HL-60/S4 treated with phorbol 12-myristate 13-acetate at 8.2 ng/mL for 4 days and 3 days (cell line): ENCODE measurements around the gene NOP53.
"Not testable (repeated sequence)": the region's sequence is repeated elsewhere in the genome, so short reads cannot be mapped to it uniquely, and the experiment has no call there.

Experiments
- in situ Hi-C: fragments of 300-500 bp; cut with MboI; formaldehyde crosslinking; loops from 2 replicates; pipeline ENCODE4 v1.15.0; 2022; ENCODE audit warnings: low sequenced_read_pairs

Gene NOP53

GRCh38 chr19:47752440-47753211, 7.3 kb downstream of the NOP53 start:
- in situ Hi-C loops, result no loop called here

GRCh38 chr19:47754206-47755064, 9.1 kb downstream of the NOP53 start:
- in situ Hi-C loops, result no loop called here

- in situ Hi-C loops, result no loop called here
Observed at GRCh38 chr19:47755065-47755761, 9.9 kb downstream of the NOP53 start.

GRCh38 chr19:47755762-47756626, 10.6 kb downstream of the NOP53 start:
- in situ Hi-C loops, result no loop called here

GRCh38 chr19:47756627-47756929, 11.2 kb downstream of the NOP53 start:
- in situ Hi-C loops, result no loop called here

DNA sequence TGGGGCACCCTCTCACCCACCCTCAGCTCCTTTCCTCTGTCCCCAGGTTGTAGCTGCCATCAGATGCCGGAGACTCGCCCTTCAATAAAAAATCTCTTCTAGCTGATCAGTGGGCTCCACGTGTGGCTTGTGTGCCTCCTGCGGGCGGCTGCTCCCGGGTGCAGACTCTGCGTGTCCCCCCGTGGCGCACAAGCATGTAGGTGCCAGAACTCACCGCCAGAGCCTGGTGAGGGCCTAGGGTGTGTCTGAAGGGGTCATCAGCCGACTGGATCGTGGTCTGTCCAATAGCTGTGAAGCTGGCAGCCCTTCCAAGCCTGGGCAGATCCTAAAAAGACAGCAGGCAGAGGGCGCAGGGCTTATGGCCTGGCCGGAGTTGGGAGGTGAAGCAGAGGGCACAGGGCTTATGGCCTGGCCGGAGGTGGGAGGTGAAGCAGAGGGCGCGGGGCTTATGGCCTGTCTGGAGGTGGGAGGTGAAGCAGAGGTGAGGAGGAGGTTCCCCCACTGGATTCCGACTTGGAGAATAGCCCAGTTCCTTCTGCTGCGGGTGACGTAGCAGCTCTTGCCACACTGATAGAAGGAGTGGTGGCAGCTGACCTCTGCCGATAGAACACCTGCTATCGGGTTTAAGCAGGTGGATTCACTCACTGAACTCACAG, 11.7 kb downstream of the NOP53 start:
- in situ Hi-C loops, result no loop called here

DNA sequence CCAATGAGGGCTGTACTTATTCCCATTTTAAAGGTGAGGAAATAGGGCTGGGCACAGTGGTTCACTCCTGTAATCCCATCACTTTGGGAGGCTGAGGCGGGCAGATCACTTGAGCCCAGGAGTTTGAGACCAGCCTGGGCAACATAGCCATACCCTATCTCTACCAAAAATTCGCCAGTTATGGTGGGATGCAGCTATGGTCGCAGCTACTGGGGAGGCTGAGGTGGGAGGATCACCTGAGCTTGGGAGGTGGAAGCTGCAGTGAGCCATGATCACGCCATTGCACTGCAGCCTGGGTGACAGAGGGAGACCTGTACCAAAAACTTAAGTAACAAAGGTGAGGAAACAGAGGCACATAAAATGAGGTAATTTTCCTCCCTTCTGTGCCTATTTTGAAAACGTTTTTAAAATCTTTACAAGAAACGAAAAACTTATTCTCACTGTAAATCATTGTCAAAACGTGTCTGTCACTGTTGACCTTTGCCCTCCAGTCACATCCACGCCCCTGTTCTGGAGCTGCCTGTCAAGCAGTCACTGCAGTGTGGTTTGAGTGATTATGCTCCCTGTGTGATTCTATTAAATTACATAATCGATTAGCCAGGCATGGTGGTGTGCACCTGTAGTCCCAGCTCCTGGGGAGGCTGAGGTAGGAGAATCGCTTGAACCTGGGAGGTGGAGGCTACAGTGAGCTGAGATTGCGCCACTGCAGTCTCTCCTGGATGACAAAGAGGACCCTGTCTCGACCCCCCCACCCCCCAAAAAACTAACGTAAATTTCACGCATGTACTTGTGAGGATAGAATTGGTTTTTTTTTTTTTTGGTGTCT, 12.5 kb downstream of the NOP53 start:
- in situ Hi-C loops, result no loop called here

DNA sequence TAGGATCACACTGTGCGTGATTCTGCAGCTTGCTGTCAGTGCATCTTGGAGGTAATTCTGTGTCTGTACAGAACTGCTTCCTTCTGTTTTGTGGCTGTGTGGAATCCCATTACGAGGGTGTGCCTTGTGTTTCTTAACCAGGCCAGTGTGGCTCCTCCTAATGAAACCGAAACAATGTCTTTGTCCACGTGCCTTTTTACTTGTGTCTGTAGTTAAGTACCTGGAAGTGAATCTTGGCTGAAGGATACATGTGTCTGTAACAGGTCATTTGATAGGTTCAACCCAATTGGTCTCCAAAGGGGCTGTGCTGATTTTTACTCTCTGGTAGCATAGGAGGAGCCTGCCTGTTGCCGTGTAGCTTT, 13.1 kb downstream of the NOP53 start:
- in situ Hi-C loops, result no loop called here

DNA sequence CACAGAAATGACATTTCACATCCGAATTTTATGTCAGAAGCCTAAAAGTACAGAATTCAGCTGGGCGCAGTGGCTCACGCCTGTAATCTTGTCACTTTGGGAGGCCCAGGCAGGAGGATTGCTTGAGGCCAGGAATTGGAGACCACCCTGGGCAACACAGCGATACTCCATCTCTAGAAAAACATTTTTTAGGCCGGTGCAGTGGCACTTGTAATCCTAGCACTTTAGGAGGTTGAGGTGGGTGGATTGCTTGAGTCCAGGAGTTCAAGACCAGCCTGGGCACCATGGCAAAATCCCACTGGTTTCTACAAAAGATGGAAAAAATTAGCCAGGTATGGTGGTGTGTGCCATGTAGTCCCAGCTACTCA, 15.3 kb downstream of the NOP53 start:
- in situ Hi-C loops, result no loop called here

DNA sequence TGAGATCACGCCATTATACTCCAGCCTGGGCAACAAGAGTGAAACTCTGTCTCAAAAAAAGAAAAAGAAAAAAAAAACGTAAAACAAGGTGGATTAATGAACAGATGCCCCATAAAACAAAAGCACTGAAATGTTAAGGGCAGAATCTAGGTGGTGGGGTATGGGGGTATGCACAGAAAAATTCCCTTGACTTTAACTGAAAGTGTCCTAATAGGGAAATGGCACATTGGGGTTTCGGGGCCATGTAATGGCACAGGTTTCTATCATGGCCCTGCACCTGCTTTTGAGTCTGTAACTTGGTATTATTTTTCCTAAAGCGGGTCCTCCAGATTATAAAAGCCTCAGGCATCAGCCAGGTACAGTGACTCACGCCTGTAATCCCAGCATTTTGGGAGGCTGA, 16.2 kb downstream of the NOP53 start:
- in situ Hi-C loops, result no loop called here

GRCh38 chr19:47762151-47762550, 16.8 kb downstream of the NOP53 start:
- in situ Hi-C loops, result no loop called here

DNA sequence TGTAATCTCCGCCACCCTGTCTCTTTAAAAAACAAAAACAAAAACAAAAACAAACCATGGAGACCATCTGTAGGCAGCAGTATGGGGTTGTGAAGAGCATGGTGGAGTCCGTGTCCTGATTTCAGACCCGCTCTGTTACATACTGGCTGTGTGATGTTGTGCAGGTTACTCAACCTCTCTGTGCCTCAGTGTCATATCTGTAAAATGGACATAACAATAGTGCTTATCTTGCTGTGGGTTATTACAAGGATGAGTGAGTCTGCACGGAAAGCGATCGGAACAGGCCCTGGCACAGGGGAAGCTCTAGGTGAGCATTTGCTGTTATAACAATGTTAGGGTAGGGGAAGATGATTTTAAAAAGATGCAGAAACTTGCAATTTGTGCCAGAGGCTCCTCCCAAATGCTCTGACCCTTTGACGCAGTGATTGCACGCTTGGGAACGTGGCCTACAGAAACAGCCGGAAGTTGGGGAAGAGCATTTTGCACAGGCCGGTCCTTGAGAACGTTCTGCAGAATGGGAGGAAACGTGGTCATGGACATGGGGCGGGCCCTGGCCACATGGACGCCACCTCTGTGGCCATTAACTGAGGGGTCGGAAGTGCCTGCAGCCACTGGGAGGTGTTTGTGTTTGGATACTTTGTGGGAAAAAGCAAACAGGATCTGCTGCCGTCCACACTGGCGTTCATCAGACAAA, 17.4 kb downstream of the NOP53 start:
- in situ Hi-C loops, result no loop called here

DNA sequence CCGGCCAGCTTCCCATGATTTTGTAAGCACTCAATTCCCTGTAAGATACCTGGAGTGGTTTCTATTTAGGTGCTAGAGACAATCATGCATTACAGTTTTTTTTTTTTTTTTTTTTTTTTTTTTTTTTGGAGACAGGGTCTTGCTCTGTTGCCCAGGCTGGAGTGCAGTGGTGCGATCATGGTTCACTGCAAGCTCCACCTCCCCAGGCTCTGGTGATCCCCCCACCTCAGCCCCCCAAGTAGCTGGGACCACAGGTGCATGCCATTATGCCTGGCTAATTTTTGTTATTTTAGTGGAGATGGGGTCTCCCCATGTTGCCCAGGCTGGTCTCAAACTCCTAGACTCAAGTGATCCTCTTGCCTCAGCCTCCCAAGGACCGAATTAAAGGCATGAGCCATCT, 19.4 kb downstream of the NOP53 start:
- in situ Hi-C loops, result not testable (repeated sequence)

- in situ Hi-C loops, result no loop called here
Observed at GRCh38 chr19:47765523-47766358, 20.4 kb downstream of the NOP53 start.

DNA sequence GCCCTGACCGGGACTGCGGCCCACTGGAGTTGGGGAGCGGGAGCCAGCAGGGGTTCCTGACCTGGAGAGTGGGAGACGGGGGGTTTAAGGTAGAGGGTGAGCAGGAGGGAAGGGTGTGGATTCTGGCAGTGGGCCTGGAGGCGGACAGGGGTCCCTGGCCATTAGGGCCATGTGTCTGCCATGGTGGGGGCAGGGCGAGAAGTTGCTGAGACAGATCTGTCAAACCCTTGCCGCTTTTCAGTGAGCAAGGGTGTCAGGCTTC, 20.9 kb downstream of the NOP53 start:
- in situ Hi-C loops, result no loop called here

DNA sequence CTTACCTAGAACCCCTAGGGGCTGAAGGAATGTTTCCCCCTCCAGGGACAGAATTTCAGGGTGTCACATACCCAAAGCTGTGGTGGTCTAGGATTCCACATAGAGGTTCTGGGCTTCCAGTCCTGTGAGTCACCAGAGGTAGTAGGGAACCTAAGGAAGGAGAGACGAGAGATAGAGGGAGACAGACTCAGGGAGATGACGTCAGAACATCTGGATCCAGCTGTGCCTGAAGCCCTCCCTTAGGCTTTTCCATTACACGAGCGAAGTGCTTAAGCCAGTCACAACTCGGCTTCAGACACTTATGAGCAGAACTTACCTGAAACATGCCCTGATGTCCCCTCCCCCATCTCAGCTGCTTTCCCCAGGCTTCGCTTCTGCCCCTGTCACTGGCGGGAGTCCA, 21.3 kb downstream of the NOP53 start:
- in situ Hi-C loops, result no loop called here

DNA sequence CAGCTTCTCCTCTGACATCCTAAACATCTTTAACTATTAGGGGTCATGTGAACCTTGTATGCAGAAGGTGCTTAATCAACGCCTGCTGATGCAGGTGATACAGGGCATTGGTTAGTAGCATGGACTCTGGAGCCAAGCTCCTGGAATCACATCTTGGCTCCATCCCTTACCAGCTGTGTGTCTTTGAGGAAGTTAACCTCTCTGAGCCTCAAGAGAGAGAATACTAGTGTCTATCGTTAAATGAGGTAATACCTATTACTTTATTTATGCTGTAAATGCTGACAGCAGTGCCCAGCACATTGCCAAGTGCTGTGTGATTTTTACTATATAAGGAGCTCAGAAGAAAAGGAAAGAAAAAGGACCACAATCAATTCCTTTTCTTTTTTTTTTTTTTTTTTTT, 22.0 kb downstream of the NOP53 start:
- in situ Hi-C loops, result no loop called here

DNA sequence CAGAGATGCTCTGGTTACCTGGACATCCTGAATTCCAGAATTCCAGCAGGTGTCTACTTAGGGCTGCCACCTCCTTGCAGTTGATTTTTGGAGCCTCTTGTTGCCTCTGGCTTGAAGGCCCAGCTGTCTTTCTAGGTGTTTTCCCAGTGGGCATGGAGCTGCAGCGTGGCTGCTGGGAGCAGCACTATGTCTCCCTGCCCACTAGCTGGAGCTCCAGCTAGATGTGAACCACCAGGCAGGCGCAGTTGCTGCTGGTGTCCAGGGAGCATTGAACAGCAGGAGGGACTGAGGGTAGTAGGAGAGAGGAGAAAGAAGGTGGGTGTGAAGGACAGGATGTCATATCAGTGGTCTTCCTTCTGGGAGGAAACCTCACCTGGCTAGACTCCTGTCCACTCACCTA, 23.3 kb downstream of the NOP53 start:
- in situ Hi-C loops, result no loop called here
